ENCODE results near the gene LPCAT2.
"Not testable (repeated sequence)": the region's sequence is repeated elsewhere in the genome, so short reads cannot be mapped to it uniquely, and the experiment has no call there.

Gene LPCAT2

GRCh38 chr16:55613613-55614335 is 104.9 kb downstream of the LPCAT2 start:
- H3K36me3 ChIP-seq (ENCODE audit: control insufficient read depth, insufficient read depth, low read length): no peaks in the 10 kb centered on the region
- no peak overlapping the region for H3K9ac ChIP-seq (ENCODE audit: low read length)
- no peaks in the 10 kb centered on the region for H3K27me3 ChIP-seq (ENCODE audit: control insufficient read depth, insufficient read depth, low read length)
- no peaks in the 10 kb centered on the region for H3K4me1 ChIP-seq (ENCODE audit: control insufficient read depth, insufficient read depth, low read length)
- H3K27ac ChIP-seq (ENCODE audit: low read depth, low read length): no peak overlapping the region
- H3K4me3 ChIP-seq (ENCODE audit: low read length): no peak overlapping the region

GRCh38 chr16:55615071-55615470 is 106.2 kb downstream of the LPCAT2 start:
- no peaks in the 10 kb centered on the region for H3K27me3 ChIP-seq (ENCODE audit: control insufficient read depth, insufficient read depth, low read length)
- H3K4me3 ChIP-seq (ENCODE audit: low read length): no peak overlapping the region
- no peak overlapping the region for H3K9ac ChIP-seq (ENCODE audit: low read length)
- H3K27ac ChIP-seq (ENCODE audit: low read depth, low read length): no peak overlapping the region
- H3K36me3 ChIP-seq (ENCODE audit: control insufficient read depth, insufficient read depth, low read length): no peaks in the 10 kb centered on the region
- H3K4me1 ChIP-seq (ENCODE audit: control insufficient read depth, insufficient read depth, low read length): no peaks in the 10 kb centered on the region

- H3K4me1 ChIP-seq (ENCODE audit: control insufficient read depth, insufficient read depth, low read length); H3K27ac ChIP-seq (ENCODE audit: low read depth, low read length); H3K36me3 ChIP-seq (ENCODE audit: control insufficient read depth, insufficient read depth, low read length); H3K4me3 ChIP-seq (ENCODE audit: low read length); H3K9ac ChIP-seq (ENCODE audit: low read length); H3K27me3 ChIP-seq (ENCODE audit: control insufficient read depth, insufficient read depth, low read length): not testable (repeated sequence)
These were observed 106.8 kb downstream of the LPCAT2 start for GRCh38 chr16:55615670-55616069.

- Histone ChIP-seq H3K36me3 (ENCODE audit: control insufficient read depth, insufficient read depth, low read length) (no peaks in the 10 kb centered on the region), H3K27ac (ENCODE audit: low read depth, low read length) (no peak overlapping the region), H3K27me3 (ENCODE audit: control insufficient read depth, insufficient read depth, low read length) (no peaks in the 10 kb centered on the region)
These were observed 112.9 kb downstream of the LPCAT2 start for GRCh38 chr16:55621771-55622170.

GRCh38 chr16:55622272-55622671 is 113.4 kb downstream of the LPCAT2 start:
- Histone ChIP-seq H3K4me3 (ENCODE audit: low read length) (no peak overlapping the region), H3K27ac (ENCODE audit: low read depth, low read length) (no peak overlapping the region), H3K4me1 (ENCODE audit: control insufficient read depth, insufficient read depth, low read length) (no peaks in the 10 kb centered on the region), H3K9ac (ENCODE audit: low read length) (no peak overlapping the region), H3K27me3 (ENCODE audit: control insufficient read depth, insufficient read depth, low read length) (no peaks in the 10 kb centered on the region), H3K36me3 (ENCODE audit: control insufficient read depth, insufficient read depth, low read length) (no peaks in the 10 kb centered on the region)

More at GRCh38 chr16:55621771-55622170, 112.9 kb downstream of the LPCAT2 start:
- Histone ChIP-seq H3K4me1 (ENCODE audit: control insufficient read depth, insufficient read depth, low read length) (no peaks in the 10 kb centered on the region), H3K9ac (ENCODE audit: low read length) (no peak overlapping the region), H3K4me3 (ENCODE audit: low read length) (no peak overlapping the region)

- H3K9ac ChIP-seq (ENCODE audit: low read length): no peak overlapping the region
- H3K36me3 ChIP-seq (ENCODE audit: control insufficient read depth, insufficient read depth, low read length): no peaks in the 10 kb centered on the region
- H3K27ac ChIP-seq (ENCODE audit: low read depth, low read length): no peak overlapping the region
- no peaks in the 10 kb centered on the region for H3K4me1 ChIP-seq (ENCODE audit: control insufficient read depth, insufficient read depth, low read length)
- no peak overlapping the region for H3K4me3 ChIP-seq (ENCODE audit: low read length)
- H3K27me3 ChIP-seq (ENCODE audit: control insufficient read depth, insufficient read depth, low read length): no peaks in the 10 kb centered on the region
These were observed 114.2 kb downstream of the LPCAT2 start for GRCh38 chr16:55622930-55623561.

- Histone ChIP-seq H3K9ac (ENCODE audit: low read length) (no peak overlapping the region), H3K36me3 (ENCODE audit: control insufficient read depth, insufficient read depth, low read length) (no peaks in the 10 kb centered on the region), H3K27ac (ENCODE audit: low read depth, low read length) (no peak overlapping the region), H3K27me3 (ENCODE audit: control insufficient read depth, insufficient read depth, low read length) (no peaks in the 10 kb centered on the region), H3K4me3 (ENCODE audit: low read length) (no peak overlapping the region), H3K4me1 (ENCODE audit: control insufficient read depth, insufficient read depth, low read length) (no peaks in the 10 kb centered on the region)
These were observed 114.8 kb downstream of the LPCAT2 start for GRCh38 chr16:55623640-55624039.

- H3K4me1 ChIP-seq (ENCODE audit: control insufficient read depth, insufficient read depth, low read length): no peaks in the 10 kb centered on the region
- no peaks in the 10 kb centered on the region for H3K27me3 ChIP-seq (ENCODE audit: control insufficient read depth, insufficient read depth, low read length)
- H3K4me3 ChIP-seq (ENCODE audit: low read length): no peak overlapping the region
- no peak overlapping the region for H3K9ac ChIP-seq (ENCODE audit: low read length)
- H3K27ac ChIP-seq (ENCODE audit: low read depth, low read length): no peak overlapping the region
- H3K36me3 ChIP-seq (ENCODE audit: control insufficient read depth, insufficient read depth, low read length): no peaks in the 10 kb centered on the region
These were observed 115.8 kb downstream of the LPCAT2 start for GRCh38 chr16:55624696-55625095.

- Histone ChIP-seq H3K27ac (ENCODE audit: low read depth, low read length) (no peak overlapping the region), H3K36me3 (ENCODE audit: control insufficient read depth, insufficient read depth, low read length) (no peaks in the 10 kb centered on the region), H3K4me1 (ENCODE audit: control insufficient read depth, insufficient read depth, low read length) (no peaks in the 10 kb centered on the region), H3K9ac (ENCODE audit: low read length) (no peak overlapping the region), H3K27me3 (ENCODE audit: control insufficient read depth, insufficient read depth, low read length) (no peaks in the 10 kb centered on the region), H3K4me3 (ENCODE audit: low read length) (no peak overlapping the region)
These were observed 117.0 kb downstream of the LPCAT2 start for GRCh38 chr16:55625843-55626242.

GRCh38 chr16:55628306-55628968 is 119.6 kb downstream of the LPCAT2 start:
- Histone ChIP-seq H3K9ac (ENCODE audit: low read length) (no peak overlapping the region), H3K27ac (ENCODE audit: low read depth, low read length) (no peak overlapping the region), H3K4me3 (ENCODE audit: low read length) (no peak overlapping the region), H3K4me1 (ENCODE audit: control insufficient read depth, insufficient read depth, low read length) (no peaks in the 10 kb centered on the region), H3K27me3 (ENCODE audit: control insufficient read depth, insufficient read depth, low read length) (no peaks in the 10 kb centered on the region), H3K36me3 (ENCODE audit: control insufficient read depth, insufficient read depth, low read length) (no peaks in the 10 kb centered on the region)

GRCh38 chr16:55630774-55631173 is 121.9 kb downstream of the LPCAT2 start:
- no peak overlapping the region for H3K27ac ChIP-seq (ENCODE audit: low read depth, low read length)
- no peak overlapping the region for H3K9ac ChIP-seq (ENCODE audit: low read length)
- H3K4me3 ChIP-seq (ENCODE audit: low read length): no peak overlapping the region
- no peaks in the 10 kb centered on the region for H3K4me1 ChIP-seq (ENCODE audit: control insufficient read depth, insufficient read depth, low read length)
- no peaks in the 10 kb centered on the region for H3K27me3 ChIP-seq (ENCODE audit: control insufficient read depth, insufficient read depth, low read length)
- H3K36me3 ChIP-seq (ENCODE audit: control insufficient read depth, insufficient read depth, low read length): no peaks in the 10 kb centered on the region

GRCh38 chr16:55632259-55632658 is 123.4 kb downstream of the LPCAT2 start:
- Histone ChIP-seq H3K36me3 (ENCODE audit: control insufficient read depth, insufficient read depth, low read length) (no peaks in the 10 kb centered on the region), H3K4me3 (ENCODE audit: low read length) (no peak overlapping the region), H3K27ac (ENCODE audit: low read depth, low read length) (no peak overlapping the region), H3K4me1 (ENCODE audit: control insufficient read depth, insufficient read depth, low read length) (no peaks in the 10 kb centered on the region), H3K9ac (ENCODE audit: low read length) (no peak overlapping the region), H3K27me3 (ENCODE audit: control insufficient read depth, insufficient read depth, low read length) (no peaks in the 10 kb centered on the region)

Data from rectal smooth muscle tissue (tissue), 1 donor.